HEK293 (cell line): ENCODE data around the gene CA10.

Experiments used
- HOXA7 ChIP-seq: sonication (generic); formaldehyde crosslinking; IDR thresholded peaks from 2 replicates; pipeline ENCODE4 v1.8.1; 2022; ENCODE audit warnings: missing genetic modification reagents, borderline replicate concordance
- ZBTB1 ChIP-seq: fragments of 450-650 bp; formaldehyde crosslinking; IDR thresholded peaks from 2 replicates; pipeline ENCODE4 v1.5.1; 2016; ENCODE audit warnings: missing biosample characterization, missing genetic modification characterization
- ZBTB7A ChIP-seq: fragments of 450-650 bp; formaldehyde crosslinking; IDR thresholded peaks from 2 replicates; pipeline ENCODE4 v1.5.1; 2016; ENCODE audit warnings: low read depth, missing biosample characterization, missing genetic modification characterization
- ZNF146 ChIP-seq: fragments of 450-650 bp; formaldehyde crosslinking; IDR thresholded peaks from 2 replicates; pipeline ENCODE4 v1.5.1; 2016; ENCODE audit warnings: missing biosample characterization, missing genetic modification characterization
- ZNF341 ChIP-seq: fragments of 450-650 bp; formaldehyde crosslinking; IDR thresholded peaks from 2 replicates; pipeline ENCODE4; 2016; ENCODE audit warnings: low read depth, missing biosample characterization, missing genetic modification characterization
- ZNF416 ChIP-seq: fragments of 450-650 bp; formaldehyde crosslinking; IDR thresholded peaks from 2 replicates; pipeline ENCODE4 v1.5.1; 2016; ENCODE audit warnings: missing biosample characterization, missing genetic modification characterization
- ZNF747 ChIP-seq: fragments of 450-650 bp; formaldehyde crosslinking; IDR thresholded peaks from 2 replicates; pipeline ENCODE4 v1.5.1; 2016; ENCODE audit warnings: missing biosample characterization, missing genetic modification characterization
- ZSCAN30 ChIP-seq: fragments of 450-650 bp; IDR thresholded peaks from 2 replicates; pipeline ENCODE4 v1.5.1; 2018; ENCODE audit warnings: missing biosample characterization, mild to moderate bottlenecking, missing genetic modification characterization, moderate library complexity
- TF ChIP-seq, protein P1 (sequence below): fragments of 450-650 bp; formaldehyde crosslinking; IDR thresholded peaks from 2 replicates; pipeline ENCODE4 v1.5.1; 2016; ENCODE audit warnings: missing biosample characterization, missing genetic modification characterization
- TF ChIP-seq, protein P2 (sequence below): fragments of 450-650 bp; formaldehyde crosslinking; IDR thresholded peaks from 2 replicates; pipeline ENCODE4 v1.5.1; 2016; ENCODE audit warnings: missing biosample characterization, missing genetic modification characterization, borderline replicate concordance

DNA sequence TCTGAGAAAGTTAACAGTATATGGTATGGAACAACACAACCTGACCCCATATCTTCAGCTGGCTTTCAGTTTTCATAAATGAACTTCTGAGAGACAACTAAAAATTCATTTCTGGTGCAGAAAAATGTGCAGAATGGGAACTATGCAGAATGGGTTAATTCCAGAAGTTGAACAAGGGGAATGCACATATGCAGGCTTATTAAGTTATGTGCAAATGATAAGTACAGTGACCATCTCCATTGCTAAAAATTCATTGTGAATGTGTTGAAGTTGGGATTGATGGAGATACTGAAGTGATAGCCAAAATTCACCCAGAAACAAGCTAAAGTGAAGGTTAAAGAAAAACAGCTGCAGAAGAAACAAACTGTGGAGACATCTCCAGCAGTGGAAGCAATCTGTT, 315.8 kb downstream of the CA10 start:
- TF ChIP-seq, protein P1, sequence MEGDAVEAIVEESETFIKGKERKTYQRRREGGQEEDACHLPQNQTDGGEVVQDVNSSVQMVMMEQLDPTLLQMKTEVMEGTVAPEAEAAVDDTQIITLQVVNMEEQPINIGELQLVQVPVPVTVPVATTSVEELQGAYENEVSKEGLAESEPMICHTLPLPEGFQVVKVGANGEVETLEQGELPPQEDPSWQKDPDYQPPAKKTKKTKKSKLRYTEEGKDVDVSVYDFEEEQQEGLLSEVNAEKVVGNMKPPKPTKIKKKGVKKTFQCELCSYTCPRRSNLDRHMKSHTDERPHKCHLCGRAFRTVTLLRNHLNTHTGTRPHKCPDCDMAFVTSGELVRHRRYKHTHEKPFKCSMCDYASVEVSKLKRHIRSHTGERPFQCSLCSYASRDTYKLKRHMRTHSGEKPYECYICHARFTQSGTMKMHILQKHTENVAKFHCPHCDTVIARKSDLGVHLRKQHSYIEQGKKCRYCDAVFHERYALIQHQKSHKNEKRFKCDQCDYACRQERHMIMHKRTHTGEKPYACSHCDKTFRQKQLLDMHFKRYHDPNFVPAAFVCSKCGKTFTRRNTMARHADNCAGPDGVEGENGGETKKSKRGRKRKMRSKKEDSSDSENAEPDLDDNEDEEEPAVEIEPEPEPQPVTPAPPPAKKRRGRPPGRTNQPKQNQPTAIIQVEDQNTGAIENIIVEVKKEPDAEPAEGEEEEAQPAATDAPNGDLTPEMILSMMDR (tag by site-specific recombination), result no peak
- no peak for TF ChIP-seq HOXA7
- no peak for TF ChIP-seq ZNF146 (tag by site-specific recombination)
- TF ChIP-seq, protein P2, sequence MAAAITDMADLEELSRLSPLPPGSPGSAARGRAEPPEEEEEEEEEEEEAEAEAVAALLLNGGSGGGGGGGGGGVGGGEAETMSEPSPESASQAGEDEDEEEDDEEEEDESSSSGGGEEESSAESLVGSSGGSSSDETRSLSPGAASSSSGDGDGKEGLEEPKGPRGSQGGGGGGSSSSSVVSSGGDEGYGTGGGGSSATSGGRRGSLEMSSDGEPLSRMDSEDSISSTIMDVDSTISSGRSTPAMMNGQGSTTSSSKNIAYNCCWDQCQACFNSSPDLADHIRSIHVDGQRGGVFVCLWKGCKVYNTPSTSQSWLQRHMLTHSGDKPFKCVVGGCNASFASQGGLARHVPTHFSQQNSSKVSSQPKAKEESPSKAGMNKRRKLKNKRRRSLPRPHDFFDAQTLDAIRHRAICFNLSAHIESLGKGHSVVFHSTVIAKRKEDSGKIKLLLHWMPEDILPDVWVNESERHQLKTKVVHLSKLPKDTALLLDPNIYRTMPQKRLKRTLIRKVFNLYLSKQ (tag by site-specific recombination), result no peak
- no peak for TF ChIP-seq ZBTB7A (tag by site-specific recombination)
- TF ChIP-seq ZNF416, result no peak
- TF ChIP-seq ZSCAN30 (tag by site-specific recombination), result no peak
- no peak for TF ChIP-seq ZNF747
- no peak for TF ChIP-seq ZBTB1
- TF ChIP-seq ZNF341 (tag by site-specific recombination), result no peak
